ENCODE data around the gene SMAD1. TPM values are rescaled to one million over a fixed set of nuclear protein-coding genes. Genes with fewer than 3 reads are reported as not detected.

SMAD1 gene
- total RNA-seq, 1 donor = 33.2 TPM

- DNase-seq (ENCODE audit: low read depth) = no peak
- TF ChIP-seq CTCF (IDR thresholded peaks at IDR 0.05; ENCODE audit: insufficient read depth, low read depth, low read length) = no peak
- no peak overlapping the region for H3K4me3 ChIP-seq (ENCODE audit: low read depth, low read length)
These were observed 3.5 kb downstream of the SMAD1 start for GRCh38 chr4:145485120-145485519.

GRCh38 chr4:145486603-145487002, 5.0 kb downstream of the SMAD1 start:
- no peak overlapping the region for H3K4me3 ChIP-seq (ENCODE audit: low read depth, low read length)
- no peak for TF ChIP-seq CTCF (IDR thresholded peaks at IDR 0.05; ENCODE audit: insufficient read depth, low read depth, low read length)
- DNase-seq (ENCODE audit: low read depth) = no peak

DNA sequence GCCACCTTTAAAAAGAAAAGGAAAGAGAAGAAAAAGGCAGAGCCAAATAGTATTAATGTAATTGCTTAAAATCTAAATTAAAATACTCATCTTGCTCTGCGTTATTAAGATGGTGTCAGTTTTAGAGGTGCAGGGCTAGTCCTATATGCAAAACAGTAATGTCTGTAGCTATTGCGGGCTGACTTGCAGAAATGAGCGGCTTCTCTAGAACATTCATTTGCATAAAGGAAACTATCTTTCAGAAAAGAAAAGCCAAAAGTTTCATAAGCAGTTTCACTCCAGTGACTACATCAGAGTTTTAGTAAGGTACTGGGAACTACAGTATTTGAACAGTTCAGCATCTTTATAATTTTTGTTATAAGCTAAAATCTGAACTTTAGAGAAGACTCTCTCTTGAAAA, 6.0 kb downstream of the SMAD1 start:
- no peak overlapping the region for H3K4me3 ChIP-seq (ENCODE audit: low read depth, low read length)
- TF ChIP-seq CTCF (IDR thresholded peaks at IDR 0.05; ENCODE audit: insufficient read depth, low read depth, low read length) = no peak
- DNase-seq (ENCODE audit: low read depth) = no peak

DNA sequence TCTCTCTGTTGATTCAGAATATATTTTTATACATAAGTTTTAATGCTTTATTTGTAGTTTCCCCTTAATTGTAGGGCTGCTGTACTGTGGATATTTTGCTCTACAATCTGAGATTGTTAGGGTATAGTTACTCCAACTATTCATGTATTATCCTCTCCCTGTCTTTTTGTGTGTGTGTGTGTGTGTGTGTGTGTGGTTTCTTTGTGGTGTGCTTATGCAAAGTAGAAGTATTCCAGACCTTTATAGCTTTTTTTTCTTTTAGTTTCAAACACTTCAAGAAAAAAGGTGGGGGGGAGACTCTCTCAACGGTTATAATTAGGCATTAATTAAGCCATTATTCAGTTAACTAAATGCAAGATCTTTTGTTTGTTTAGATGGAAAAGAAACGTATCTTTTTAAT, 6.7 kb downstream of the SMAD1 start:
- no peak for TF ChIP-seq CTCF (IDR thresholded peaks at IDR 0.05; ENCODE audit: insufficient read depth, low read depth, low read length)
- H3K4me3 ChIP-seq (ENCODE audit: low read depth, low read length) = no peak overlapping the region
- no peak for DNase-seq (ENCODE audit: low read depth)

- DNase-seq (ENCODE audit: low read depth) = no peak
- no peak overlapping the region for H3K4me3 ChIP-seq (ENCODE audit: low read depth, low read length)
- no peak for TF ChIP-seq CTCF (IDR thresholded peaks at IDR 0.05; ENCODE audit: insufficient read depth, low read depth, low read length)
These were observed 7.9 kb downstream of the SMAD1 start for GRCh38 chr4:145489556-145489955.

- no peak overlapping the region for H3K4me3 ChIP-seq (ENCODE audit: low read depth, low read length)
- no peak for TF ChIP-seq CTCF (IDR thresholded peaks at IDR 0.05; ENCODE audit: insufficient read depth, low read depth, low read length)
- DNase-seq (ENCODE audit: low read depth) = no peak
These were observed 8.7 kb downstream of the SMAD1 start for GRCh38 chr4:145490361-145490760.

DNA sequence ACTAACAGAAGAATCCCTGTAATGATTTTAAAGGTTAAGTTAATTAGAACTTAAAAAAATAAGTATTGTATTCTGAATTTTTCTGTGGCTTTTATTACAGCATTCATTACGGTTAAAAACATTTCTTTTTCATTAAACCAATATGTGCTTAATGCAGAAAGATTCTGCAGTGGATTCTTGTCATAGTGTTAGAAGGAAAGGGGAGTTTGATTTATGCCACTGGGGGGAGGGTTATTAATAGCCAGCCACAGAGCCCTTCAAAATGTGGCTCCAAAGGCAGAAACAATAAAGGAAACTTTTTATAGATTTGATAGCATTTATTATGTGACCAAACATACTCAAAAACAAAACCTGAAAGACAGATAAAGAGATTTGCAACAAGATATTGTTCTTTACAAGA, 9.1 kb downstream of the SMAD1 start:
- H3K4me3 ChIP-seq (ENCODE audit: low read depth, low read length) = no peak overlapping the region
- no peak for TF ChIP-seq CTCF (IDR thresholded peaks at IDR 0.05; ENCODE audit: insufficient read depth, low read depth, low read length)

More for the DNA sequence above, 9.1 kb downstream of the SMAD1 start:
- no peak for DNase-seq (ENCODE audit: low read depth)

All from fibroblast of villous mesenchyme (primary cell).